ENCODE data around the gene LRRC56.
A peak's percentile ranks its signal among the peaks of the same experiment; 100 is the strongest.

LRRC56 gene

DNA sequence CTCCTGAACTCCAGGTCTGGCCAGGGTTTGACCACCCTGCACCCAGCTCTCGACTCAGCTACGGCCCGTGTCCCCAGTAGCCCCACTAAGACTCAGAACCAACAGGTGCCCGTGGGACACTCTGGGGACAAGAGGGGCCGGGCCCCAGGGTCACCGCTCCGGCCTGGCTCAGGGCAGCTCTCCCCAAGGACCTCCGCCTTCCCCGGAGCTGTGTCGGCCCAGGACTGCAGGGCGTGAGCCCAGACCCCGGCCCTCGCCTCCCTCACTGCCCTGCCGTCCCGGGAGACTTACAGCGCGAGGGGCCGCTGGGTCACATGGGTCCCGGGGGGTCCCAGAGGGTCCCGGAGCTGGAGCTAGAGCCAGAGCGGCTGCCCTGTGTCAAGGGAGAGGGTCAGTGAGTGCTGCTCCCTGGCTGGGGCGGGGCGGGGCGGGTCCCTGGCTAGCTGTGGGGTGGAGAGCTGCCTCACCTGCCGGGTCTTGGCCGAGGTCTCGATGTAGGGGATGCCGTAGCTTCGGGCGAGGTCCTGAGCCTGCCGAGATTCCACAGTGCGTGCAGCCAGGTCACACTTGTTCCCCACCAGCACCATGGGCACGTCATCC lies 4.2 kb upstream of the LRRC56 start:
- H3K4me3 ChIP-seq (ENCODE audit: low read depth, low read length) = no peak overlapping the region
- DNase-seq (ENCODE audit: low read depth) = no peak
- no peak for TF ChIP-seq CTCF (IDR thresholded peaks at IDR 0.05; ENCODE audit: insufficient read depth, low read depth, low read length, missing control alignments)

DNA sequence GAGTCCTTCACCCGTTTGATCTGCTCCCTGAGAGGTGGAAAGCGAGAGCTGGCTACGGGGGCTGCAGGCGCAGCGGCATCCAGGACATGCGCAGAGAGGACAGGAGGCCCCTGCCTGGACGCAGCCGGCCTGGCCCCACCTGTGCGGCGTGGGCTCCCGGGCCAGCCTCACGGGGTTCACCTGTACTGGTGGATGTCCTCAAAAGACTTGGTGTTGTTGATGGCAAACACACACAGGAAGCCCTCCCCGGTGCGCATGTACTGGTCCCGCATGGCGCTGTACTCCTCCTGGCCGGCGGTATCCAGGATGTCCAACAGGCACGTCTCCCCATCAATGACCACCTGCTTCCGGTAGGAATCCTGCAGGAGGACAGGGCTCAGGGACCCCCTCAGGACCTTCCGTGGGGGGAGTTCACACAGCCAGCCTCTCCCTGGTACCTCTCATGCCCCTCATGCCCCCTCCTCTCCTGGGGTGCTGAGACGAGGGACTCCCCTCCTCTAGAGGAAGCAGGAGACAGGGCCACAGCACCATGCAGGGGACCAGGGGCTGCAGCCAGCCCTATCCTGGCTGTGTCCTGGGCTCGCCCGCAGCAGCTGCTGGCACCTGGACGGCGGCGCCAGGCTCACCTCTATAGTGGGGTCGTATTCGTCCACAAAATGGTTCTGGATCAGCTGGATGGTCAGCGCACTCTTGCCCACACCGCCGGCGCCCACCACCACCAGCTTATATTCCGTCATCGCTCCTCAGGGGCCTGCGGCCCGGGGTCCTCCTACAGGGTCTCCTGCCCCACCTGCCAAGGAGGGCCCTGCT lies 3.5 kb upstream of the LRRC56 start:
- H3K4me3 ChIP-seq (ENCODE audit: low read depth, low read length) = peak overlapping the region; percentile 74; the same call in 1 of the 2 replicates
- TF ChIP-seq CTCF (IDR thresholded peaks at IDR 0.05; ENCODE audit: insufficient read depth, low read depth, low read length, missing control alignments) = no peak
- DNase-seq (ENCODE audit: low read depth) = no peak

DNA sequence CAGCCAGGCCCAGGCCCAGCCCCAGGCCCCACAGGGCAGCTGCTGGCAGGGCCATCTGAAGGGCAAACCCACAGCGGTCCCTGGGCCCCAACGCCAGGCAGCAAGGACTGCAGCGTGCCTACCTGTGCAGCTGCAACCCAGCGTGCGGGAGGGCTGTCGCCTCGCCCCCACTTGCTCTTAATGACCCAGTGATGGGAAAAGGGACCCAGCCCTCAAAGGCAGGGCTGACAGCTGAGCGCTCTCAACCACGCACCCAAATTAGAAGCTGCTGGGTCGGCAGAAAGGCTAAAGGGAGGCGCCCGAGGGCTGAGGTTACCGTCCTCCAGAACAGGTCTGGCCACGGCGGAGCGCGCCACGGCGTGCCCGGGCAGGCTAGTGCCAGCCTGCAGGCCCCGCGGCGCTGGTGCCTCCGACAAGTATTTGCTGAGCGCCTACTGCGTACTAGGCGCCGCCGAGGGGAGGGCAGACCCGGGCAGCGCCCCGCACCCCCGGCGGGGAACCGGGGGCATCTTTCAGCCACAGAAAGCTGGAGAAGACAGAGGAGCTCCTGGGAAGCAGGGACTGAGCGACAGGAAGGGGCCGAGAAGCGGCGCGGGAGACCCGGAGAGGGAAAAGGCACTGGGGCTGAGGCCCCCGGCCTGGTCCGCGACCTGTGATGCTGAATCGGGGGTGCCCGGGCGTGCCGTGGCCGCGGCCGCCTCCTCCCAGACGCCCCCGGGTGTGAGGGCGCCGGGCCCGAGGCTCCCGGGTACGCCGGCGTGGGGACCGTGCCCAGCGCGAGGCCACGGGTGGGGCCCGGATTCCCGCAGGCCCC lies 2.7 kb upstream of the LRRC56 start:
- H3K4me3 ChIP-seq (ENCODE audit: low read depth, low read length) = peak overlapping the region; percentile 74
- no peak for TF ChIP-seq CTCF (IDR thresholded peaks at IDR 0.05; ENCODE audit: insufficient read depth, low read depth, low read length, missing control alignments)
- peak; percentile 60 for DNase-seq (ENCODE audit: low read depth)

DNA sequence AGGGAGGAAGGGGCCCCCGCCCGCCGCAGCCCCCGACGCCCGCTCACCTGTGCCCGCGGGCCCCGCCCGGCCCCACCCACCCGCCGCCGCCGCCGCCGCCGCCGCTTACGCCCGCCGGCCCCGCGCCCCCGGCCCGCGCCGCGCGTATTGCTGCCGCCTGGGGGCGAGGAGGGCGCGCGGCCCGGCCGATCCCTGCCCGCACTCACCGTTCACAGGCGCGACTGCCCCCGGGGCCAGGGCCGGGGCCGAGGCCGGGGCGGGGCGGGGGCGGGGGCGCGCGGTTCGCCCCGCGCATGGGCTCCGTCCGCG lies 2.2 kb upstream of the LRRC56 start:
- no peak for DNase-seq (ENCODE audit: low read depth)
- H3K4me3 ChIP-seq (ENCODE audit: low read depth, low read length) = peak overlapping the region; percentile 74
- TF ChIP-seq CTCF (IDR thresholded peaks at IDR 0.05; ENCODE audit: insufficient read depth, low read depth, low read length, missing control alignments) = no peak

GRCh38 chr11:535519-536454 lies 1.5 kb upstream of the LRRC56 start, which contains the start of gene HRAS:
HRAS (minus strand) TSS chr11:535576.
- H3K4me3 ChIP-seq (ENCODE audit: low read depth, low read length) = peak within 1 kb of the TSS; percentile 74
- DNase-seq (ENCODE audit: low read depth) = peak; percentile 98
- TF ChIP-seq CTCF (IDR thresholded peaks at IDR 0.05; ENCODE audit: insufficient read depth, low read depth, low read length, missing control alignments) = no peak

Measured in GM12865 (cell line).